CD4-positive, alpha-beta T cell treated with Interleukin-15 for 4 hours (primary cell): ENCODE data around the gene SPOCK2.
"Not testable (repeated sequence)": the region's sequence is repeated elsewhere in the genome, so short reads cannot be mapped to it uniquely, and the experiment has no call there.

ENCODE experiments used
- DNase-seq: peaks from one replicate; pipeline ENCODE4 v3.0.0-alpha.2; 2020; ENCODE audit warnings: low spot score

The SPOCK2 gene

GRCh38 chr10:72032409-72033162 is 55.8 kb downstream of the SPOCK2 start:
- not testable (repeated sequence) for DNase-seq

GRCh38 chr10:72031706-72032105 is 56.6 kb downstream of the SPOCK2 start:
- DNase-seq, result no peak

- no peak for DNase-seq
Observed at GRCh38 chr10:72030762-72031543, 57.4 kb downstream of the SPOCK2 start.

DNA sequence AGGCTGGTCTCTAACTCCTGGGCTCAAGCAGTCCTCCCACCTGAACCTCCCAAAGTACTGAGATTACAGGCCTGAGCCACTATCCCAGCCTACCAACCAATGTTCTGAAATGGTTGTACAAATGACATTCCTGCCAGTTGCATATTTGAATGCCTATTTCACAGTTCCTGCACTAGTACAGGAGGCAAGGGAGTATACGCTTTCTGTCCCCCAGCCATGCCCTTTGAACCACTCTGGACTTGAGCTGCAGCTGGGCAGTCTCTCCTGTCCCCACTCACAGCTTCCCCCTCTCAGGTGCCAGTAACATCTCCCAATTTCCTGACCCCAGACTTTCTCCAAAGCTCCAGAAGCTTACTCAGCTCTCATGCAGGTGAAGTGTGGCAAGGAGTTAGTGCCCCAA is 58.9 kb downstream of the SPOCK2 start:
- no peak for DNase-seq

DNA sequence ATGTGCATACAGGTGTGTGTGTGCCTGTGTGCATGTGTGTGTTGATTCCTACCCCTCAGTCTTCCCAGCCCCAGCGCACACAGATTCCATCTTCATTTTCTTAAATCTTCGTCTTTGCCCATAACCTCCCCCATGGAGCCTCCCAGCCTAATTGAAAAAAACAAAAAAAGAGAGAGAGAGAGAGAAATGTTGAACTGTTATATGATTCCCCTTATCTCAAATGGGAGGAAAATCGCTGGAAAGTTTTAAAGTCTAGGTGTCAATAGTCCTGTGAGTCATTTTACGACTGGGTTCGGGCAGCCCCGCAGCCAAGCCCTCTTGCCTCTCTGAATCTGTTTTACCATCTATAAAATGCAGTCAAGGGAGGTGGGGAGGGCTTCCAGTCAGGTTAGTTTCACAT is 60.9 kb downstream of the SPOCK2 start:
- no peak for DNase-seq

- no peak for DNase-seq
Observed at GRCh38 chr10:72026278-72027111, 61.9 kb downstream of the SPOCK2 start.

DNA sequence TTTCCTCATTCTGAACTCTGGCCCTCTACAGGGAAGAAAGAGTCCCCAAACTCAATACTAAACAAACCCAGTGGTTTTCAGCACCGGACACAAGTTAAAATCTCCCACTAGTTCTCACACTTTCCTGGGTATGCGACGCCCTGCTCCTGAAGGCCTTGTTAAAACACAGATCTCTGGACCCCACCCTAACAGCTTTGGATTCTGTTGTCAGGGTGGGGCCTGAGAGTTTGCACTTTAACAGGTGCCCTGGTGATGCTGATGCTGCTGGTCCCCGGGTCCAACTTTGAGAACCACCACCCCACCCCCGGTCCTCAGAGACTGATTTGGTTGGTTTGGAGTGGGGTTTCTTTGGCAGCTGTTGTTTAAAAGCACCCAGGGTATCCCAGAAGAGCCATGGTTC is 62.5 kb downstream of the SPOCK2 start:
- no peak for DNase-seq

DNA sequence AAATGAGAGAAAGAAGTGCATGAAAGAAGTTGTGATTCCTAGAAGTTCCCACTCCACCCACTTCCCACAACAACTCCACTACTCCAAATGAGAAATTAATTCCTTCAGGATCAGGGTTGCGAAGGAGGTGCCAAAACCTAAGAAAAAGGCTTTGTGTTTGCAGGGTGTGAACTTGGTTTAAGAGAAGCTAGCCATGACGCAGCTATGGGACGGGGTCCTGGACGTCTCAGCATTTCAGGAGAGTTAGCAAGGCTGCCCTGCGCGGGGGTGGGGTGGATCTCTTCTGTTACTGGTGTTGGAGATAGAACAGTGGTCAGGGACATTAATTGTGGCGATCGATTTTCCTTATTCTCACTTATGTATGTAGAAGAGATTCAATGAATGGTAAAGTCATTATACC is 63.0 kb downstream of the SPOCK2 start:
- no peak for DNase-seq

DNA sequence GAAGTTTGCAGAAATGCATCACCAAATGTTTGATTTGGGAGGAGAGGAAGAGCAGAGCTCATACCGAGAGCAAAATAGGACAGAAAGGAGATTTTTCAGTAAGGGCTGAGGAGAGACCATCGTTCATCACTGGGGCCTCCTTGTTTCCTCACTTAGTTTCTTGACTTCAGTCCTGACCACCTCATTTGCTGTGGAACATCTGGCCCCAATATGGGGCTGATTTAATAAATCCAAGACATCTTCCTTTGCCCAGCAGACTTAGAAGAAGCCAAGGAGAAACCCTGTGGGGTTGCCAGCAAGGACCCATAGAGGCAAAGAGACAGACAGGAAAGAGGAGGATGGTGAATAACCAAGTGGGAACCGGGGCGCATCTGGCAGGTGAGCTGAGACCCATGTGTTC is 63.8 kb downstream of the SPOCK2 start:
- DNase-seq, result no peak

DNA sequence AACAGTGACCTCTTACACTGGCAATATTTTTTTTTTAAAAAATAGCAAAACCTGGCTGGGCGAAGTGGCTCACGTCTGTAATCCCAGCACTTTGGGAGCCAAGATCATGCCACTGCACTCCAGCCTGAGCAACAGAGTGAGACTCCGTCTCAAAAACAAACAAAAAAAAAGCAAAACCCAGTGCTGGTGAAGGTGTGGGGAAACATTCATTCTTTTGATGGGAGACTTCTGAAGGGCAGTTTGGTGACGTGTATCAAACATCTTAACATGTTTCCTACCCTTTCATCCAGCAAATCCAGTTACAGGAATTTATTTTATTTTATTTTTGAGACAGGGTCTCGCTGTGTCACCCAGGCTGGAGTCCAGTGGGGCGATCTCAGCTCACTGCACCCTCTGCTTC is 66.1 kb downstream of the SPOCK2 start:
- no peak for DNase-seq

GRCh38 chr10:72020914-72021809 is 67.2 kb downstream of the SPOCK2 start:
- DNase-seq, result no peak

- no peak for DNase-seq
Observed at GRCh38 chr10:72019085-72019876, 69.1 kb downstream of the SPOCK2 start.

- no peak for DNase-seq
Observed at GRCh38 chr10:72016608-72017300, 71.6 kb downstream of the SPOCK2 start.

DNA sequence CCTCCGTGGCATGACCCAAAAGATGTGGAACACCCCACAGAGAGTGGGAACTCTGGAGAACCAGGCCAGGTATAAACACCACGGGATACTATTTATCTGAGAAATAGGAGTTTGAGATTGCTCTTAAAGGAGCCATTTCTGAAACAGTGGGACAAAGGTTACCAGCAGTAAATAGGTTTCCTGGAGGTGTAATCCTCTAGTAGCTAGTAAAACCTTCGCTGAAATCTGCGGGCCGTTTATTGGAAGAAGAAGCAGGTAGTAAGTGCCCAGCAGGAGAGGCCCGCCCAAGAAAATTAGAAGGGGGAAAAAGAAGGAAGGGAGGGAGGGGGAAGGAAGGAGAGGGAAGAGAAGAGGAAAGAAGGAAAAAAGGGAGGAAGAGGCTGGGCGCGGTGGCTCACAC is 72.5 kb downstream of the SPOCK2 start:
- no peak for DNase-seq

DNA sequence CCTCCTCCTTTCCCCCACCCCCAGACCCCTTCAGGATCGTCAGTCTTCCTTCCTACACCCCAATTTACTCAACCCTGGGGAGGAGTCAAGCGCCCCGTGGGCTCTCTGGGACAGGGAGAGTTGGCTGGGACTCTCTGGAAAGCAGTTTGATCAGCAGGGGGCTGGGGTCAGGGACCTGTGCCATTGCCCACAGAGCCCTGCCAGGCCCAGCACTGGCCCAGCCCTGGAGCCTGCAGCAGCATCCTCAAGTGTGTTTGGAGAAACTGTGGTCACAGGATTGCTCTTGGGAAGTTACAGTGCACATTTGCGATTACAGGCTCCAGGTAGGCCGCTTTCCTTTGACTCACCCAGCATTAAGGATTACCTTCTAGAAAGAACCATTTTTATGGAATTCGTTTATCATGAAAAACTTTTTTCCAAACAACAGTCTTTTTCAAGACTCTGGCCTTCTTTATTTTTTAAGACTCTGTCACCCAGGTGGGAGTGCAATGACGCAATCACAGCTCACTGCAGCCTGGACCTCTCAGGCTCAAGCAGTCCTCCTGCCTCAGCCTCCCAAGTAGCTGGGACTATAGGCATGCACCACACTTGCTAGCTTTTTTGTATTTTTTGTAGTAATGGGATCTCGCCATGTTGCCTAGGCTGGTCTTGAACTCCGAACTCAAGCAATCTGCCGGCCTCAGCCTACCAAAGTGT is 73.4 kb downstream of the SPOCK2 start:
- DNase-seq, result no peak

- no peak for DNase-seq
Observed at GRCh38 chr10:72014197-72014596, 74.2 kb downstream of the SPOCK2 start.

- DNase-seq, result no peak
Observed at GRCh38 chr10:72013202-72013945, 75.0 kb downstream of the SPOCK2 start.

DNA sequence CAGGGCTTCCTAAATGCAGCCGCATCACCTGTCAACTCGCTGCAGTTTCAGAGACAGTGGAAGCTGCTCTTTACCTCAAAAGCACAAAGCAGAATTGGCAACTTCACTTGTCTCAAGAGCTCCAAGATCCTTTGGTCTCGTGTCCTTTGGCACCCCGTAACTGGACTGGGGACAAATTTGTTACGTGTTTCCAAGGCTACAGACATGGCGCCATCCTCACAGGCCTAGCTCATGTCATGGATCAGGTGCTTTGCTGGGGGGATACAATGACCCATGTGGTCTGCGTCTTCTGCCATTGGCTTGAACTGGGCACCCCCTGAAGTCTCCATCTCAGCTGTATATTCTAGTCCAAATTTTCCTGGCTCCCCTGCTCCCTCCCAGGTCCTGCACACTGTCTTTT is 75.6 kb downstream of the SPOCK2 start:
- DNase-seq, result no peak

GRCh38 chr10:72011976-72012512 is 76.3 kb downstream of the SPOCK2 start:
- DNase-seq, result no peak
